T-helper 22 cell (primary cell): ENCODE measurements around the gene ATP11B.
A peak's percentile ranks its signal among the peaks of the same experiment; 100 is the strongest.

ENCODE experiments used
- DNase-seq: peaks from one replicate; pipeline ENCODE4 v3.0.0-alpha.2; 2020; ENCODE audit warnings: low read depth

ATP11B gene

DNA sequence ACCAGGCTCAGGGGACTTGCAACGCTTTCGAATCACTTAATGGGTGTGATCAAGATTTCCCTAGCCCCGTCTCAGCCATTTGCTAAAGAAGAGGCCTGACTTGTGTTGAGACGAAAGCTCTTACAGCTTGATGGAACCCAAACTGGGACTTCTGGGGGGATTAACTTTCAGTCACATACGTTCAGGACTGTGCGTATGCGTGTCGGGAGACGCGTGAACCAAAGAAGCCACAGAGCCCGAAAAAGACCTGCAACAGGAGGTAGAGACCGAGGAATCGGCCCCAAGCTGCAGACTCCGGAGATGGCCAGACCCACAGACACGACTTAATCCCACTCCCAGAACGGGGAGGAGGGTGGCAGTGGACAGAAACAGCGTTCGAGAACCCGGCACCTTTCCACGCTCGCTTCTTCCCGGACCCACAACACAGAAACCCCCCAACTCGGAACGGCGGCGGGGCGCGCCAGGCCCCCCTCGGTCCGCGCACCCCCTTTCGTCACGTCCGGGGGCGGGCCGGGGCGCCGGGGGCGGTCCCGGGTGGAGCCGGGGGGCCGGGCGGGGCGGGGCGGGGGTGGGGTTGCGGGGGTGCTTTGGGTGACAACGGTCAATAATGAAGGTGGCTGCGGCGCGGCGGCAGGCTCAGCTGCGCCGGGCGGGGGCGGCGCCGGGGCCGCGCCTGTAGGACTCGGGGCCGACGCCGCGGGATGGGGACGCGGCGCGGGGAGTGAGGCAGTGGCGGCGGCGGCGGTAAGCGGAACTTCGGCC lies at the start of gene ATP11B:
Gene ATP11B, plus strand, starts transcription at position 604 of the 762 bp plus-strand sequence. CDS start 256 bp downstream, outside the sequence.
- peak; percentile 71 for DNase-seq

DNA sequence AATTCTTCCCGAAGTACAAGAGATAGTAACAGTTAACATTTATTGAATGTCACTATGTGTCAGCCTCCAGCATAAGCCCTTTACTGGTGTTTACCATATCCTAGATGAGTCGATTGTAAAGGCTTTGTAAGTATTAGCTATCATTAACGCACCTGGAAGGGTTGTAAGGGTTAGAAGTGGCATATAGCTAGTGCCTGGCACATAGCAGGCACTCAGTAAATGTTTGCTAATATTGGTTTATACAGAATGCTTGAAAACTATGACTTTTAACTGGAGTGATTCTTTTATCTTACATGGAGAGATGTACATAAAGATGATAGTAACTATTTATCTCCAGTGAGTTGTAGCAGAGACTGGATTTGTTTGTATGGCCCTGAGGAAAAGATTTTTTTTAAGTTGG lies 46.3 kb upstream of the ATP11B start:
- no peak for DNase-seq

DNA sequence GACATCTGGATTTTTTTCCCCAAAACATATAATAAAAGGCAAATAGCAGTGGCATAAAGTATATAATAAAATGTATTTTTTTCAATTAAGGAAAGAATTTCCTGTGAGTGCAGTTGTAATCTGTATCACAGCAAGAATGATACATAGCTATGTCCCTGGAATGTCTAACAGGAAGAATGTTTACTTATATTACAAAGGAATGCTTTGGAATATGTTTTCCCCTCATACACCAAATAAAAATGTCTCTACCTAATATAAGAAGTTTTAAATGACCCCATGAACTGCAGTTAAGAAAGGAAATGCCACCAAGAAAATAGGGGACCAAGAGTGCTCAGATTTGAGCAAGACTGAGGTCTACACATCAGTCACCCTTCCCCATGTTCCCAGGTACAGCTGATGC lies 38.0 kb upstream of the ATP11B start:
- no peak for DNase-seq

DNA sequence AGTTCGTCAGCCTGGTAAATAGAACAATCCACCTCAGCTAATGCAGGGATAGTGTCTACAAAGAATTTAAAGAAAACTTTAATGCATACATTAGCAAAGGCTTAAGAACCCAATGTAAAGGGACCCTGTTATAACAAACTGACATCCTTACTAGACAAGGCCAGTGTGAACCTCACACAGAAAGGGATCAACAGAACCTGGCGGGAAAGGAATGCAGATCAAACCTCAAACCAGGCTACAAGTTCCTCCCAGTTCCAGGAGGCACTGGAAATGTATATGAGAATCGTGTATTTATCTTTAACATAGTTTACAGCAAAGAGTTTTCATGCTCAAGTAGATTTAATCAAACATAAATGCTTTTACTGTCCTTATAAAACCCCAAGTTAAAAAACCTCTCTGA lies 37.6 kb upstream of the ATP11B start:
- no peak for DNase-seq

DNA sequence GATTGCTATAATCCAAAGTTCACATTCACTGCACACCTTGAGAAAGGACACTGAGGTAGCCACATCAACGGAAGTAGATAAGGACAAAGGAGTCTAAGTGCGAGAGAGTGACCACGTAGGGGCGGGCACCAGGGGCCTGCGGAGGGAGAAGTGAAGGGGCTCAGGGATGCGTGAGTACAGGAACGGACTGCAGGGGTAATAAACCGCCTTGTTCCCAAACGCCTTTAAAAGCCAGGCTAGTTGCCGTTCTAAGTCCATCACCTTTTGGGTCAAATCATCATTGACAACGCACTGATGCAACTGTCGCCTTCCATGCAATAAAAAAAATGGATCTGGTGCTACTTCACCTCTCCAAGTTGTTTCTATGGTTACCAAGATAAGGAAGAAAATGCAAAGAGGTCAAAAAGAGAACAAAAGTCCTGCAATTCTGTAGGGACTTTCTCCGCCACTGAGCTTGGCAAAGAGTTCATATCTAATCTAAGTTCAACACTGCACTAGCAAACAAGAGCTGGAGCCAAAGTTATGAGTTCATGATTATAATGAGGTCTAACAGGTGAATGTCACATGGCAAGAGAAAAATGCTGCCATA lies 32.6 kb upstream of the ATP11B start:
- DNase-seq = no peak

DNA sequence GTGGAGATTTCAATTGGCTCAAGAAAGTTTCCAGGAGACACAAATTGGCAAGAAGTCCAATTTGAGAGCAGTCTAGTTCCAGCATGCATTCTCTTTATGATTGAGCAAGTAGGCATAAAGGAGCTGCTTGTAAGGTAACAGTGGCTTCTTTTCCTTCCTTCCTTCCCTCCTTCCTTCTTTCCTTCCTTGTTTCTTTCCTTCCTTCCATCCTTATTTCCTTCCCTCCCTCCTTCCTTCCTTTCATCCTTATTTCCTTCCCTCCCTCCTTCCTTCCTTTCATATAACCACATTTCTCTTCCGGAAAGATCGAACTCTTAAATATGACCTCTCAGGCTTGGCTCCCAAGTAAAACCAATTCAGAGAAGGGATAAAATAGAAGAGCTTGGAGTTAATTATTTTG lies 29.4 kb upstream of the ATP11B start:
- DNase-seq = no peak

DNA sequence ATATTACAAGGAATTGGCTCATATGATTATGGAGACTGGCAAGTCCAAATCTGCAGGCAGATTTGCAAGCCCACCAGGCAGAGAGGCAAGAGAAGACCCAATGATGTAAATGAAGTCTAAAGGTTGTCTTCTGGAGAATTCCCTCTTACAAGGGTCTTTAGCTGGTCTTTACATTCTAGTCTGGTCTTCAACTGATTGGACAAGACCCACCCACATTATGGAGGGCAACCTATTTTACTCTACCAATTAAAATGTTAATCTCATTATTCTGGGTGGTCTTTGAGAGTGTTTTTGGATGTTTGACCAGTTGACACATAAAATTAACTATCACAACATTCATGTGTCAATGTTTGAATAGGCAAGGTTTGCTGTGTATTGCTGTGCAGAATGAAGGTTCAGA lies 28.0 kb upstream of the ATP11B start:
- DNase-seq = no peak

DNA sequence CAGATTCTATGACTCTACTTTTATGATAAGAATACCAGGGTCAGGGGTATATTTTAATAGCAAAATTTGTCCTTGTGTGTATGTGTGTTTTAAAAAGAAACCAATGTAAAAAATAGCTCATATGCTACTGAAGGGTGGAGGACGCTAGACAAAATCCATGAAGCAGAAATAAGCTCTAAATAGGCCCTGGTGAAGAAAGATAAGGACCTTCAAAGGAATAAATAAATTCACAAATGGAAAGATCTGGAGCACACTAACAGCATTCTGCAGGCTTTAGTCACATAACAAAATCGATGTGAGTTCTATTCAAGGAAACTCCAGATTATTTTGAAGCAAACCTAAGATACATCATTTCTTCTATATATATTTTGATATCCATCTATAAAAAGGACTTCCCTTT lies 27.2 kb upstream of the ATP11B start:
- no peak for DNase-seq

DNA sequence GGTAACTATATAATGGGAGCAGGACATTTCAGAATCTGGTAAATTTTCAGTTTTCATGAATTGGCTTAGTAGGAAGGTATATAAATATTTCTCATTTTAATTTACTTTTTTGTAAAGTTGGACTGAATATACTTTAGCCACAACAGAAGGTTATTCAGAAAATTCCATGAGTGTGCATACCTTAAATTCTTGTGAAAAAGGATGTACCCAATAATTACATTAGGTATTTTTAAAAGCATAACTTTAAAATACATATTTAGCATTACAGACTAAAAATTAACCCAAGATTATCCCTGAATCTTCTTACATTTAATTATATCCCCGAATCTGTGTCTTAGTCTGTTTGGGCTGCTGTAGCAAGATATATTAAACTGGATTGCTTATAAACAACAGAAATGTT lies 24.9 kb upstream of the ATP11B start:
- DNase-seq = no peak

DNA sequence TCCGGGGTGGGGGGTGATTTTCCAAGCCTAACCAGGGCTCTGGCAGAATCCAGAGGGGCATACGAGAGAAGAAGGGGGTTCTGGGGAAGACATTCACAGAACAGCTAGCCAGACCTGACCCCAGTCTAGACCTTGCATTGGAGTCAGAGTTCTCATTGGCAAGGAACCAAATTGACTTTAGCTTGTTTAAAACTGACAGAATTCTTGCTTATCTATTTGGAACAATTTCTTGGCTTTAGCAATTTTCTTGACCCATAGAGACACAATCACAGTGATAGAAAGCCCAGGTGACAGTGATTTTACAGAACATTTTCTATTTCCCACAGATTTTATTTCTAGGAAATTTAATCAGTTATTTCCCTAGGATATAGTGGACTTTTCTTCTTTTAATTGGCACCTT lies 23.6 kb upstream of the ATP11B start:
- no peak for DNase-seq

DNA sequence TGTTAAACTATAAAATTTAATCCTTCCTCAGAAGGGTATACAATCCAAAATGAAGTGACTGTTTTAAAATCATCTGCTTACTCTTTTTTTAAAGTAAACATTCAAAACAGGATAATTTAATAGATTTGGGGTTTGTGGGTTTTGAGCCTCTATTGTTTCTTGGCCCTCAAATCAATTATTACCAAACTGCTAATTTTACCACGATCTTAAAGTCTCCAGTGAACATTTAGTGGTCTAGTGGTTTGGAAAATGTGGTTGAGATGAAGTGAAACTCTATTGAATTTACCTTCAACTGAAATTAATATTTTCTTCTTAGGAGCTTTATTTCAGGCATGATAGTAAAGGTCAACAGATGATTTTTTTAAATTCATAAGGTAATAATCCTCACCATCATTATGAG lies 11.2 kb upstream of the ATP11B start:
- no peak for DNase-seq

DNA sequence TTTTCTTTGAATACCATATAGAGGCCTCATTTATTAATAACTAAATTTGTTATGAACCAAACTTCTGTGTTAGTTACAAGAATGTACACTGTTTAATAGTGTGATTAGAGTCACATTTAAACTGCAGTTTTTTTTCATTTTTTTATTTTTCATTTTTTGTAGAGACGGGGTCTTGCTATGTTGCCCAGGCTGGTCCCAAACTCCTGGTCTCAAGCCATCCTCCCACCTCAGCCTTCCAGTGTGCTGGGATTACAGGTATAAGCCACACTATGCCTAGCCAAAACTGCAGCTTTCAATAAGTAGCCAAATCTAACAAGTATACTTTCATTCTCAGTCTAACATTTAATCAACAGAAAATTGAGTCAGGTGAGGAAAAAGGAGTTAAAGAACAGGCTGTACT lies 10.2 kb upstream of the ATP11B start:
- DNase-seq = no peak

DNA sequence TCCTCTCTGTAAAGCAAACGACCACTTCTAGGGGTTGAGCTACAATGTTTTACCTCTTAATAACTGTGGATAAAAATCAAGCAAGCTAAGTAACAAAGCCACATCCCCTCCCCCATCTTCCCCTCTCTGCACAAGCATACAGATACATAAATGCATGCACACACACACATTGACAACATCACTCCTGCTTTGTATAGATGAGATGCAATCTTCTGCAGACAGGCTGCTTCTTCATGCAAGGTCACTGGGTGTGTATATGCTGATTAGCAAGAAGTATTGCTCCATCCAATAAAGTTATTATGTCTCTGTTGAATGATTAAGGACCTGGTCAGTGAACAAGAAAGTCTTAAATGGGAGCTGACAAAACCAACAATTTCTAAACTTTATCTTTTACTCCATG lies 8.8 kb upstream of the ATP11B start:
- no peak for DNase-seq

DNA sequence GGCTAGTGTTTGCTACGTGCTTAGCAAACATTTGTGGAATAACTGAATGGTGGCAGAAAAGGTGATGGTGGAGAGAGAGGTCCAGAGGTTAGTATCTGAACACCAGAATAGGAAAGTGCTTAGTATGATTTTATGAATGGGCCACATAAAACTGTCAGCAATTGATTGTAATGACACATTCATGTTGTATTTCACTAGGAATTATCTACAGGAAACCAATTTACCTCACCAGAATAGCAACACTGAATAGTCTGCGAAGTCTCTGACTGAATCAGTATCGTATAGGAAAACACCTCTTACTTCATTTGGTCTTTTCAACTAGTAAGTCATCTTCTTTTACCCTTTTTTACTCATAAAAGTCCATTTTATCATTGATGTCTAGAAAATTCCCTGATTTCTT lies 8.2 kb upstream of the ATP11B start:
- no peak for DNase-seq

DNA sequence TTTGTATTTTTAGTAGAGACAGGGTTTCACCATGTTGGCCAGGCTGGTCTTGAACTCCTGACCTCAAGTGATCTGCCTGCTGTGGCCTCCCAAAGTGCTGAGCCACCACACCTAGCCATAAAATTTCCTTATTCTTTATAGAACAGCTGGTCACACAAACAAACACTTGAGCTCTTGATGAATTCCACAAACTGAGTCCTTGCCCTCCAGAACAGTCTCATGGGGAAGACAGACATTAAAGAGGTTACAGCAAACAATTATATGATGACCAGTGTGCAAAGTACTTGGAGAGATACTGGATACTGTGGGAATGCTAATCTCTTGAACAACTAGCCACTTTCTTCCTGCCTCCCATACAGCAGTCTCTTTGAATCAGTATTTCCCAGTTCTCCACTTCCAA lies 7.5 kb upstream of the ATP11B start:
- no peak for DNase-seq

DNA sequence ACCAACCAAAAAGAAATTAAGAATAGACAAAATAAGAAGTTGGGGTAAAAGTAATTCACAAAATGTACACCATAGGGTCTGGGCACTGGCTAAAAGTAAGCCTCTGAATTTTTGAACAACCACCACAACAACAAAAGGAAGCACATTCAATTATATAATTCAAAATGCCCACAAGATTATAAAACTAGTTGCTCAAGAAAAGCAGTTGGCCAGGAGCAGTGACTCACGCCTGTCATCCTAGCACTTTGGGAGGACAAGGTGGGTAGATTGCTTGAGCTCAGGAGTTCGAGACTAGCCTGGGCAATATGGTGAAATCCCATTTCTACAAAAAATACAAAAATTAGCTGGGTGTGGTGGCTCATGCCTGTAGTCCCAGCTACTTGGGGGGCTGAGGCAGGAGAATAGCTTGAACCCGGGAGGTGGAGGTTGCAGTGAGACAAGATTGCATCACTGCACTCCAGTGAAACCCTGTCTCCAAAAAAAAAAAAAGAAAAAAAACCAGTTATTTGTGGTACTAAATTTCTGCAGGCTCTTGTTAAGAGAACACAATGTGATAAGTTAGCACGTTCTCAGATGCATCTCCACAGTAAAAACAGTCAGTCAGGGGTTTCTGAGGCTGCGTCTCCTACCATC lies 6.6 kb upstream of the ATP11B start:
- DNase-seq = no peak

DNA sequence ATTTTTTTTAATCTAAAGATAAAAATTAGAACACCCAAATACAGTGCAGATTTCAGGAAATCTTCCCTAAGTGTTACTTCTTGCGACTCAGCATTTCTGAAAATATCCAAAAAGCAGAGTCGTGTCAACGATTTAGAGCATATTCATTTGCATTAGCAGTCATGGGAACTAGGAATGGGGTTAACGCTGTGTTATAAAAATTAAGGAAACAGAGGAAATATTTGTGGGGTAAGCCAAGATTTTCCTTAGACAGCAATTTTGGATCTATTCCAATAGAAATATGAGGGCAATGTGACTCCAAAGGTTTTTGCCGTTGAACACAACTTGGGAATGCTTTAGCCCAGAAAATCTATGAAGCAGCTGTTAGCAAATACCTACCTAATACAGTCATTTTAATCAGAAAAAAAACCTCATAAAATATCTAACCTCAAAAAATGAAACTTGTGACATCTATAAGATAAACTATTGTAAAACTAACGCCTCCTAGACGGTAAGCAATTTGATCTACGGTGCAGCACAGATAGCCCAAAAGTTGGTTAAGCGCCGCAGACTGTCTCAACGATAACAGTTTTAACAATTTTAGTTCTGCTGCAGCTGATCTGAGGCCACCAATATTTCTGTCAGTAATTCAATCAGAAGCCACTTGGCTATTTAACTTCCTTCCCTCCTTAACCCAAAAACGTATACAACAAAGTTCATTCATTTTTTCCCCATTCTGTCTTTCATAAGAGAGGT lies 5.8 kb upstream of the ATP11B start:
- DNase-seq = no peak

DNA sequence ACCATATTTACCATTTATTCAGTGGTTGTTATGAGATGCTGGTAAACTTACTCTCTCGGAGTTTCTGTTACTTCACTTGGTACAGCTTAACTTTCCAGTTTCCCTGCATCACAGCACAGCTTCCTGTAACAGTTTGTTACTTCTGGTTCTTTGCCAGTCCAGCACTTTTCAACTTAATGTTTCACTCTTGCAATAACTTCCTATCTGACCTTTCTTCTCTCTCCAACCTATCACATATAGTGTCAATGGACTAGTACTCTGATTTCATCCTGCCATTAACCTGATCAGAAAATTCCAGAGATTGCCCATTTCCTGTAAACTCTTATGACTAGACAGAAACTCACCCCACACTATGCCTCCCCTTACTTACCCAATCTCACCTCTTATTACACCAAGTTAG lies 3.9 kb upstream of the ATP11B start:
- no peak for DNase-seq

DNA sequence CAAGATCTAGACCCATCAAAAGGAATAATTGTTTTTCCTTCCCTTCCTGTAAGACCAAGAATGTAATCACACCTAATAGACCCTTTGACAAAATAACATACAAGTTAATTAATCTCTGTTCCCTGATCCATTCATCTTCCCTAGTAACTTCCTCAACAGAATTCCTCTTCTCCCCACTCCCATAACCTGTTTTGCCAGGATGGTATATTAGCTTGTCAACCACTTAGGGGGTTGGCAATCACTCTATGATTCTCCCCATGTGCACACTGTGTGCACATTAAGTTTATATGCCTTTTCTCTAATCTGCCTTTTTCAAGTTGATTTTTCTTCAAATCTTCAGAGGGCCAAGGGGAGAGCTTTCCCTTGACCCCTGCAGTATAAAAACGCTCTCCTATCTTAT lies 2.7 kb upstream of the ATP11B start:
- no peak for DNase-seq

DNA sequence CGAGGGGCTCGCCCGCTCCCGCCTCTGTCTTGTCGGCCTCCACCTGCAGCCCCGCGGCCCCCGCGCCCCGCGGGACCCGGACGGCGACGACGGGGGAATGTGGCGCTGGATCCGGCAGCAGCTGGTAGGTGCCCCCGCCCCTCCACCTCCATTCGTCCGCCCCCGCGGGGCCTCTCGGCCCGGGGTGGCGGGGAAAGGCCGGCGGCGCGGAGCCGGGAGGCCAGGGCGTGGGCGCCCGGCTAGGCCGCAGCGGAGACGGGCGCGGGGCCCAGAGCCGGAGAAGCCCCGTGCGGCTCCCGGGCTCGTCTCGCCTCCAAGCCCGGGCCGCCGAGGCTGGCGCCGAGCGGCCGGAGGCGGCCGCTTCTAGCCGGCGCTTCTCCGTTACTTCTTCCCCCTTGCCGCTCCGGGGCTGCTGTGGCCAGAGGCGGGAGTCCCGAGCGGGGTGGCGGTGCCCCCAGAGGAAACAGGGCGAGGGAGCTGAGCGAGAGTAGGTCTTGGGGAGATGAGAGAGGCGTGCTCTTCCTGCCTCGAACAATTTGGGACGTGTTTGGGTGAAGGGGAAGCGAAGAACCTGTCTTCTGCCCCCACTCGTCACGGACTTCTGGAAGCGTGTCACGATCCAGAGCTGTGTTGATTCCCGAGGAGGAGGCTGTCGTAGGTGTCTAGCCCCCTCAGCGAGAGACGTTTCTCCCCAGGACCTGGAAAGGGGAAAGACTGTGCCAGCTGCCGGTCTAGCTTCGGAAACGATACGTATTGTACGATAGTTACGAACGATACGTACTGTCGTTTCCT lies 555 bp downstream of the ATP11B start:
- DNase-seq = peak; percentile 8

DNA sequence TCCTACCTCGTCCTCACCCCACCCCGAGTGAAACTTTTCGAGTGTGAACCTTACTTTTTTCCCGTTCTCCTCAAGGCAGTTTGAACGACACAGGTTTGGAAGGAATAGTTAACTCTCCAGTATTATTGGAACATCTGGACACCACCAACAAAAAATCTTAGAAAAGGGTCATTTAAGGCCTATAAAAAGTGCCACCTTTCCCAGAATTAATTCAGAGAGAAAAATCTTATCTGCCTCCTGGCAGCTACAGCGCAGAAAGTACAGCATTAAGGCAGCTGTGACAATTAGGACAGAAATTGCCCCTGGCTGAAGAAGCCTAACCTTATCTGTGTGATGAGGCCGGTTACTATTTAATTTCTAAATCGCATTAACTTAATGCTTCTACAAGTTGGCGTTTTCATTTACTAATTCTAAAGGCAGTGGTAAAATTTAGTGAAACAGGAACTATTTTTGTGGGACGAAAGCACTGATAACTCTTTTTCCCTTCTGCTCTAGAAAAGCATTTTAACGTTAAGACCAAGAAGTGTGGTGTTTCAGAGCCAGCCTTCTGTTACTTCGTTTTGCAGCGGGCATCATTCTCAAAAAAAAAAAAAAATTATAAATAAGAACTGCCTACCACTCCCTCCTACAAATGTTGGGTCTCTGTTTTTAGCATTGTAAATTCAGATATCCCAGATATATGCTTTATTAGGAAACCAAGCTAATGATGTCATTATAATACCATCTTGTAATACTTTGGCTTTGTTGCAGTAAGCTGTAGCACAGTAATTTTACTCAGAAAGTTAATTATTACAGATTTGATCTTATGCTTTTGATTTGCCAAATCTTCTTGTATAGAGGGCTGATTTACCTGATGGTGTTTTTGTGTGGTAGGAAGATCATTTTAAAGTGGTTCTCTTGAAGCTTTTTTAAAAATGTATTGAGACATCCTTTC lies 1.4 kb downstream of the ATP11B start:
- DNase-seq = no peak
